Measurements from ENCODE around the gene SLC6A3. TPM values are rescaled to one million over a fixed set of nuclear protein-coding genes. Genes with fewer than 3 reads are reported as not detected.

Gene SLC6A3
- total and polyA plus RNA-seq, 2 donors (not counting 3 experiments of a cell fraction or from before 2014, with no cell fraction given): not detected

DNA sequence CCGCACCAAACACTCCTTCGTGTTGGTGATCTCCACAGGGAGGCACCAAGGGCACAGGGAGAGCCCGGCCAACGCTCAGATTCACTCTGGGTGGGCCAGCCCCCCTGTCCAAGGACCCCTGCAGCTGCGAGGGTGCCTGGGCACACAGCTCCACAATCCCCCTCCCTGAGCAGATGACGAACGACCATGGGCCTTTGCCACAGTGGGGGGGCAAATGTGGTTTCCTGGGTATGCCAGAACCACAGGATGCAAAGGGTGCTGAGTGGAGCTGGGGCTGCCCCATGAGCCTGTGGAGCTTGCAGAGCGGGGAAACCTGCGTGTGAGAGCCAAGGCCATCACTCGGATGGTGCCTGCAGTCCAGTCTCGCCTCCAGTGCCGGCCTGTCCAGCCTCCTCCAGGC, 47.5 kb upstream of the SLC6A3 start:
- Histone ChIP-seq H2AFZ (ENCODE audit: low read depth, low read length) (no peak overlapping the region), H3K27ac (ENCODE audit: insufficient read depth, low read depth, low read length) (no peak overlapping the region), H3K9me1 (replicated peaks; ENCODE audit: control insufficient read depth, extremely low read depth, insufficient read depth, low read length) (no peaks in the 10 kb centered on the region), H3K9ac (replicated peaks; ENCODE audit: extremely low read depth, insufficient read depth, low read length) (no peak overlapping the region), H3K4me1 (ENCODE audit: control insufficient read depth, extremely low read depth, insufficient read depth, low read length) (no peaks in the 10 kb centered on the region), H3K4me2 (ENCODE audit: insufficient read depth, low read length) (no peak overlapping the region), H3K79me2 (ENCODE audit: control insufficient read depth, insufficient read depth, low read length) (peaks cover 8% of the 10 kb centered on the region), H3K9me3 (replicated peaks; ENCODE audit: control insufficient read depth, insufficient read depth, low read length) (no peaks in the 10 kb centered on the region), H3K27me3 (ENCODE audit: control insufficient read depth in 2 of 2, insufficient read depth in 2 of 2, low read length in 2 of 2) (no peaks in the 10 kb centered on the region), H4K20me1 (replicated peaks; ENCODE audit: control insufficient read depth, extremely low read depth, insufficient read depth, low read length) (no peaks in the 10 kb centered on the region), H3K36me3 (ENCODE audit: control insufficient read depth in 2 of 2, extremely low read depth in 1 of 2, insufficient read depth in 2 of 2, low read length in 2 of 2) (peaks cover 5 to 39% of the 10 kb centered on the region in 2 experiments), H3K4me3 (replicated peaks in 1 of 3; ENCODE audit: insufficient read depth in 1 of 3, low read depth in 1 of 3, low read length in 3 of 3) (no peak overlapping the region)
- POLR2A ChIA-PET: no interaction called here
- no TSS peak for BruUV-seq (replicated peaks)
- DNase-seq (ENCODE audit: low read depth, low spot score): no peak
- TF ChIP-seq CTCF (IDR thresholded peaks at IDR 0.05; ENCODE audit: extremely low read depth in 1 of 2, insufficient read depth in 1 of 2, low read depth in 1 of 2, low read length in 2 of 2) (no peak), MYC (IDR thresholded peaks at IDR 0.05; ENCODE audit: low read depth, low read length) (no peak), GATA2 (IDR thresholded peaks at IDR 0.05; ENCODE audit: insufficient read depth, insufficient read length, low read depth, low read length) (no peak), JUN (IDR thresholded peaks at IDR 0.05; ENCODE audit: borderline replicate concordance, insufficient read depth, insufficient read length, low read depth) (no peak), POLR2AphosphoS5 (IDR thresholded peaks at IDR 0.05; ENCODE audit: insufficient read depth, low read depth, low read length) (no peak), MAX (IDR thresholded peaks at IDR 0.05; ENCODE audit: insufficient read depth, insufficient read length) (no peak), EZH2 (IDR thresholded peaks at IDR 0.05; ENCODE audit: borderline replicate concordance, low read depth, low read length, severe bottlenecking) (no peak), POLR2A (IDR thresholded peaks at IDR 0.05; ENCODE audit: low read depth, low read length) (no peak), FOS (IDR thresholded peaks at IDR 0.05; ENCODE audit: borderline replicate concordance, insufficient read depth, low read length) (no peak)
- dilution Hi-C loops (cut with MboI; ENCODE audit: extremely low pct_ligation_motif_present, low sequenced_read_pairs): no loop called here
- no peak for FAIRE-seq
- CTCF ChIA-PET: interaction anchor here (0.7 to 1.3 kb wide), 2 partner anchors 14 to 21 kb away, joined by 3 read pairs; no protein-coding TSS in a partner anchor
- intact Hi-C loops (cut with micrococcal nuclease): no loop called here
